Trophoblast cell (in vitro differentiated cells and primary cell): Measurements from ENCODE around the gene ZNF609.

ENCODE experiments used
- DNase-seq, 2 donors: peaks; one replicate each; pipeline ENCODE4 v3.0.0-alpha.2; 2016
- H2AFZ ChIP-seq: 2 replicates; pipeline ENCODE4 v1.6.1; 2013; ENCODE audit warnings: low read length, moderate library complexity, mild to moderate bottlenecking; ENCODE audit not compliant: insufficient read depth, poor library complexity
- H2AK5ac ChIP-seq: 2 replicates; pipeline ENCODE4 v1.6.1; 2013; ENCODE audit warnings: mild to moderate bottlenecking, low read length
- H2BK120ac ChIP-seq: 2 replicates; pipeline ENCODE4 v1.6.1; 2013; ENCODE audit warnings: low read length, mild to moderate bottlenecking, moderate library complexity; ENCODE audit not compliant: insufficient read depth, poor library complexity
- H2BK12ac ChIP-seq: 2 replicates; pipeline ENCODE4 v1.6.1; 2013; ENCODE audit warnings: mild to moderate bottlenecking, low read length, moderate library complexity
- H2BK5ac ChIP-seq: 2 replicates; pipeline ENCODE4 v1.6.1; 2013; ENCODE audit warnings: low read length, low read depth, moderate library complexity, mild to moderate bottlenecking; ENCODE audit not compliant: poor library complexity
- H3K14ac ChIP-seq: 2 replicates; pipeline ENCODE4 v1.6.1; 2013; ENCODE audit warnings: mild to moderate bottlenecking, low read length
- H3K18ac ChIP-seq: 2 replicates; pipeline ENCODE4 v1.6.1; 2013; ENCODE audit warnings: mild to moderate bottlenecking, low read length
- H3K23ac ChIP-seq: 2 replicates; pipeline ENCODE4 v1.6.1; 2013; ENCODE audit warnings: low read length
- H3K27ac ChIP-seq: 2 replicates; pipeline ENCODE4 v1.5.1; 2013; ENCODE audit warnings: low read depth, mild to moderate bottlenecking, inconsistent platforms, low read length, moderate library complexity
- H3K27me3 ChIP-seq: 2 replicates; pipeline ENCODE4 v1.6.1; 2013; ENCODE audit warnings: inconsistent platforms, mild to moderate bottlenecking, low read length, moderate library complexity; ENCODE audit not compliant: insufficient read depth
- H3K36me3 ChIP-seq, 2 experiments: 1 replicate in 1 of 2; 2 replicates in 1 of 2; pipeline ENCODE4 v1.6.1; 2013; ENCODE audit warnings: low read length in 2 of 2, mild to moderate bottlenecking in 2 of 2, moderate library complexity in 1 of 2; ENCODE audit not compliant: insufficient read depth in 2 of 2, control insufficient read depth in 1 of 2
- H3K4ac ChIP-seq: 2 replicates; pipeline ENCODE4 v1.6.1; 2013; ENCODE audit warnings: low read depth, mild to moderate bottlenecking, low read length, moderate library complexity
- H3K4me1 ChIP-seq, 2 experiments: 1 replicate in 1 of 2; 2 replicates in 1 of 2; pipeline ENCODE4 v1.6.1; 2013; ENCODE audit warnings: low read length in 2 of 2, mild to moderate bottlenecking in 2 of 2, moderate library complexity in 1 of 2; ENCODE audit not compliant: insufficient read depth in 2 of 2, control insufficient read depth in 1 of 2
- H3K4me2 ChIP-seq: 2 replicates; pipeline ENCODE4 v1.6.1; 2013; ENCODE audit warnings: inconsistent platforms, mild to moderate bottlenecking, low read length, moderate library complexity
- H3K4me3 ChIP-seq: 2 replicates; pipeline ENCODE4 v1.5.1; 2013; ENCODE audit warnings: mild to moderate bottlenecking, low read depth, low read length, inconsistent platforms
- H3K79me1 ChIP-seq: one replicate; pipeline ENCODE4 v1.6.1; 2013; ENCODE audit warnings: low read length
- H3K79me2 ChIP-seq: 2 replicates; pipeline ENCODE4 v1.6.1; 2013; ENCODE audit warnings: low read length, mild to moderate bottlenecking; ENCODE audit not compliant: control insufficient read depth, insufficient read depth, poor library complexity
- H3K9ac ChIP-seq: 2 replicates; pipeline ENCODE4 v1.6.1; 2013; ENCODE audit warnings: mild to moderate bottlenecking, low read length
- H3K9me3 ChIP-seq: 2 replicates; pipeline ENCODE4 v1.6.1; 2013; ENCODE audit warnings: low read depth, mild to moderate bottlenecking, control low read depth, inconsistent platforms, low read length; ENCODE audit not compliant: insufficient read depth
- H4K12ac ChIP-seq: 2 replicates; pipeline ENCODE4 v1.6.1; 2013; ENCODE audit warnings: low read depth, mild to moderate bottlenecking, low read length, moderate library complexity
- H4K8ac ChIP-seq: 2 replicates; pipeline ENCODE4 v1.6.1; 2013; ENCODE audit warnings: low read depth, mild to moderate bottlenecking, low read length, moderate library complexity
- H4K91ac ChIP-seq: one replicate; pipeline ENCODE4 v1.6.1; 2013; ENCODE audit warnings: low read depth, mild to moderate bottlenecking, low read length, moderate library complexity
- WGBS: extraction: QIAGEN DNeasy Blood & Tissue Kit; methylation state at CpG from one replicate; pipeline ENCODE4 v1.1.7; 2013; ENCODE audit warnings: missing lambda C conversion rate; ENCODE audit not compliant: insufficient read length, insufficient coverage; ENCODE audit errors: extremely low coverage; 5-methylcytosine and 5-hydroxymethylcytosine counted together

The ZNF609 gene

GRCh38 chr15:64524778-64525177 is 64.4 kb downstream of the ZNF609 start:
- no peak overlapping the region for H2AFZ ChIP-seq
- H3K79me1 ChIP-seq, result no peaks in the 10 kb centered on the region
- H3K18ac ChIP-seq, result no peak overlapping the region
- H4K8ac ChIP-seq, result no peak overlapping the region
- H3K9me3 ChIP-seq, result no peaks in the 10 kb centered on the region
- no peak overlapping the region for H3K4me2 ChIP-seq
- H3K79me2 ChIP-seq, result no peaks in the 10 kb centered on the region
- no peak overlapping the region for H2AK5ac ChIP-seq
- peaks cover 3 to 5% of the 10 kb centered on the region in 2 experiments for H3K4me1 ChIP-seq
- H3K23ac ChIP-seq, result no peak overlapping the region
- no peak overlapping the region for H3K14ac ChIP-seq
- H3K9ac ChIP-seq, result no peak overlapping the region
- no peak overlapping the region for H2BK120ac ChIP-seq
- no peak overlapping the region for H4K91ac ChIP-seq
- H2BK5ac ChIP-seq, result no peak overlapping the region
- H3K27ac ChIP-seq, result no peak overlapping the region
- no CpG with 5 or more reads among the region's 1 CpG for WGBS
- H3K27me3 ChIP-seq, result no peaks in the 10 kb centered on the region
- no peak overlapping the region for H2BK12ac ChIP-seq
- H3K4ac ChIP-seq, result no peak overlapping the region
- peaks cover 9% of the 10 kb centered on the region in 2 experiments for H3K36me3 ChIP-seq
- DNase-seq, result no peak
- no peak overlapping the region for H4K12ac ChIP-seq
- H3K4me3 ChIP-seq, result no peak overlapping the region

GRCh38 chr15:64525828-64526530 is 65.6 kb downstream of the ZNF609 start:
- Histone ChIP-seq H2AK5ac (no peak overlapping the region), H3K79me1 (no peaks in the 10 kb centered on the region), H3K36me3 (peaks cover 9% of the 10 kb centered on the region in 2 experiments), H3K9ac (no peak overlapping the region), H4K8ac (no peak overlapping the region), H3K23ac (no peak overlapping the region), H4K12ac (no peak overlapping the region), H2BK120ac (no peak overlapping the region), H3K14ac (no peak overlapping the region), H3K27me3 (no peaks in the 10 kb centered on the region), H3K9me3 (no peaks in the 10 kb centered on the region), H2AFZ (no peak overlapping the region), H2BK5ac (no peak overlapping the region), H3K4me3 (no peak overlapping the region), H3K79me2 (no peaks in the 10 kb centered on the region), H4K91ac (no peak overlapping the region), H3K27ac (no peak overlapping the region), H2BK12ac (no peak overlapping the region), H3K4me2 (no peak overlapping the region), H3K18ac (no peak overlapping the region), H3K4ac (no peak overlapping the region), H3K4me1 (peaks cover 3 to 5% of the 10 kb centered on the region in 2 experiments)
- no peak for DNase-seq
- no CpG with 5 or more reads among the region's 8 CpGs for WGBS

GRCh38 chr15:64527263-64527984 is 67.0 kb downstream of the ZNF609 start:
- H3K79me1 ChIP-seq, result no peaks in the 10 kb centered on the region
- no peak overlapping the region for H2BK120ac ChIP-seq
- H3K36me3 ChIP-seq, result peaks cover 9% of the 10 kb centered on the region in 2 experiments
- H3K4me2 ChIP-seq, result no peak overlapping the region
- H3K9me3 ChIP-seq, result no peaks in the 10 kb centered on the region
- no peak overlapping the region for H4K12ac ChIP-seq
- no peak overlapping the region for H3K23ac ChIP-seq
- H3K27me3 ChIP-seq, result no peaks in the 10 kb centered on the region
- no peak overlapping the region for H2AK5ac ChIP-seq
- no CpG with 5 or more reads among the region's 4 CpGs for WGBS
- H2AFZ ChIP-seq, result no peak overlapping the region
- H3K14ac ChIP-seq, result no peak overlapping the region
- no peak overlapping the region for H4K8ac ChIP-seq
- no peak overlapping the region for H3K9ac ChIP-seq
- H2BK5ac ChIP-seq, result no peak overlapping the region
- no peak for DNase-seq
- no peaks in the 10 kb centered on the region for H3K79me2 ChIP-seq
- H3K4ac ChIP-seq, result no peak overlapping the region
- H3K18ac ChIP-seq, result no peak overlapping the region
- H3K4me3 ChIP-seq, result no peak overlapping the region
- no peak overlapping the region for H3K27ac ChIP-seq
- no peak overlapping the region for H4K91ac ChIP-seq
- H3K4me1 ChIP-seq, result no peaks in the 10 kb centered on the region
- no peak overlapping the region for H2BK12ac ChIP-seq

DNA sequence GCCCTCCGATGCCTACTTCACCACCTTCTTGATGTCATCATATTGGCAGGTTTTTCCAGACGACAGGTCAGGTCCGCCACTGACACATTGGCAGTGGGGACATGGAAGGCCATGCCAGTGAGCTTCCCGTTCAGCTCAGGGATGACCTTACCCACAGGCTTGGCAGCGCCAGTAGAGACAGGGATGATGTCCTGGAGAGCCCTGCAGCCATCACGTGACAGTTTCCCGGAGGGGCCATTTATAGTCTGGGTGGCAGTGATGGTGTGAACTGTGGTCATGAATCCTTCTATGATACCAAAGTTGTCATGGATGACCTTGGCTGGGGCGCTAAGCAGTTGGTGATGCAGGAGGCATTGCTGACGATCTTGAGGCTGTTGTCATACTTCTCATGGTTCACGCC is 68.5 kb downstream of the ZNF609 start:
- no peak overlapping the region for H2AK5ac ChIP-seq
- no peaks in the 10 kb centered on the region for H3K79me1 ChIP-seq
- H3K23ac ChIP-seq, result no peak overlapping the region
- H3K27me3 ChIP-seq, result no peaks in the 10 kb centered on the region
- DNase-seq, result no peak
- H3K79me2 ChIP-seq, result peaks cover 2% of the 10 kb centered on the region
- no peak overlapping the region for H2AFZ ChIP-seq
- no peak overlapping the region for H2BK5ac ChIP-seq
- no peak overlapping the region for H2BK12ac ChIP-seq
- no peak overlapping the region for H3K4me2 ChIP-seq
- H4K8ac ChIP-seq, result no peak overlapping the region
- H3K9me3 ChIP-seq, result no peaks in the 10 kb centered on the region
- no peak overlapping the region for H3K27ac ChIP-seq
- H3K4ac ChIP-seq, result no peak overlapping the region
- no peak overlapping the region for H4K12ac ChIP-seq
- no peak overlapping the region for H3K9ac ChIP-seq
- no CpG with 5 or more reads among the region's 10 CpGs for WGBS
- no peak overlapping the region for H2BK120ac ChIP-seq
- no peak overlapping the region for H3K14ac ChIP-seq
- peak overlapping the region; percentile 45 for H3K18ac ChIP-seq
- no peaks in the 10 kb centered on the region for H3K4me1 ChIP-seq
- peaks cover 9% of the 10 kb centered on the region in 2 experiments for H3K36me3 ChIP-seq
- no peak overlapping the region for H3K4me3 ChIP-seq
- H4K91ac ChIP-seq, result no peak overlapping the region
